GM03348 (cell line): ENCODE results near the gene CAD.

ENCODE experiments used
- DNase-seq: peaks from one replicate; pipeline ENCODE4 v3.0.0; 2012; ENCODE audit warnings: low spot score

The CAD gene

GRCh38 chr2:27225526-27225925 lies 8.4 kb downstream of the CAD start:
- no peak for DNase-seq

GRCh38 chr2:27227501-27227900 lies 10.3 kb downstream of the CAD start:
- no peak for DNase-seq

- DNase-seq, result no peak
These were observed 14.8 kb downstream of the CAD start for GRCh38 chr2:27231921-27232320.

GRCh38 chr2:27233341-27233740 lies 16.2 kb downstream of the CAD start:
- no peak for DNase-seq

- DNase-seq, result no peak
These were observed 19.0 kb downstream of the CAD start for GRCh38 chr2:27236136-27236535.

DNA sequence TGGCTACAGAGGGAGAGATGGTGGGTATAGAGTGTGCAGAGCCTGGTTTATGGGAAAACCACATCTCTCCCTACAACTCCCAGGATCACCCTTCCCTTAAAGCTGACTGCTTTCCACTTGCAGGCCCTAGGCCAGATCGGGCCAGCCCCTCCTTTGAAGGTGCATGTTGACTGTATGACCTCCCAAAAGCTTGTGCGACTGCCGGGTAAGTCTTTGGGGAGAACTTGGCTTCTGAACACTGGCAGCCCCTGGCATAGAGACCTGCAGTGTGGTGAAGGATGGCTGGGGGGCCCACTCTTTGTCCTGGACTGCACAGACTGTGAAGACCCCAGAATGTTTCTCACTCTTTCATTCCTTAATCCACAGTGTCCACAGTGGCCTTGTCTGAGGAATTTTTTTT lies 19.5 kb downstream of the CAD start:
- no peak for DNase-seq

DNA sequence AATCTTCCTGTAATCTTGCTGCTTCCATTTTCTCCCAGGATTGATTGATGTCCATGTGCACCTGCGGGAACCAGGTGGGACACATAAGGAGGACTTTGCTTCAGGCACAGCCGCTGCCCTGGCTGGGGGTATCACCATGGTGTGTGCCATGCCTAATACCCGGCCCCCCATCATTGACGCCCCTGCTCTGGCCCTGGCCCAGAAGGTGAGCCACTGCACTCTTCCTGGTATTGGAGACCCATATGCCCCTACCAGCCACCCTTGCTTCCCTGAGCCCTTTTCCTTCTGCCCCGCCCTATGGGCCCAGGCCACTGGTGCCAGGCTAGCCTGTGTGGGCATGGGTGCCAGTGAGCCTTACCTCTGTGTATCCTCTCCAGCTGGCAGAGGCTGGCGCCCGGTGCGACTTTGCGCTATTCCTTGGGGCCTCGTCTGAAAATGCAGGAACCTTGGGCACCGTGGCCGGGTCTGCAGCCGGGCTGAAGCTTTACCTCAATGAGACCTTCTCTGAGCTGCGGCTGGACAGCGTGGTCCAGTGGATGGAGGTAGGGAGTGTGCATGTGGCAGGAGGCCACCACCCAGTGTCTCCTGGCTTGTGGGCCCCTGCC lies 20.3 kb downstream of the CAD start:
- DNase-seq, result no peak

GRCh38 chr2:27238976-27239375 lies 21.8 kb downstream of the CAD start:
- DNase-seq, result no peak

DNA sequence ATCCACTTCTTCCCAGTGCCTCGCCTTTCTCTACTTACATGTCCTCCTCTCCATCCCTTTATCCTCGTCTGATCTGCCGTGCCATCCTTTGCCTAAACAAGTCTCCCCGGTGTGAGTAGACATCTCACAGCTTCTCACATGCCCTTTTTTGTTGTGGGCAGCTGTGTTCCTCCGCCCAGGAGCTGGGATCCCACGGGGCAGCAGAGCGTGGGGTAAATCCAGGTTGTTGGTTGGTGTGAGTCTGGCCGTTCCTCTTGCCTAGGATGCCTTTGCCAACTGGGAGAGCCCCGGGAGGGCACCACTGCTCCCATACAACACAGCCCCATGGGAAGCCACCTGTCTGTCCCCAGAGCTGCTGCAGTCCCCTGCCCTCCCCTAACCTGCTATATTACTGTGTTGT lies 23.2 kb downstream of the CAD start:
- DNase-seq, result no peak

GRCh38 chr2:27241761-27242613 lies 24.8 kb downstream of the CAD start:
- no peak for DNase-seq

DNA sequence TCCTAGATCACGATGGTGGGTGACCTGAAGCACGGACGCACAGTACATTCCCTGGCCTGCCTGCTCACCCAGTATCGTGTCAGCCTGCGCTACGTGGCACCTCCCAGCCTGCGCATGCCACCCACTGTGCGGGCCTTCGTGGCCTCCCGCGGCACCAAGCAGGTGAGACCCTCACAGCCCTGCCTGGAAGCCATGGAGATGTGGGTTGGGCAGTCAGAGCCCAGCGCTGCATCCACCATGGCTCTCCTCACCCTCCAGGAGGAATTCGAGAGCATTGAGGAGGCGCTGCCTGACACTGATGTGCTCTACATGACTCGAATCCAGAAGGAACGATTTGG lies 25.4 kb downstream of the CAD start:
- DNase-seq, result no peak

DNA sequence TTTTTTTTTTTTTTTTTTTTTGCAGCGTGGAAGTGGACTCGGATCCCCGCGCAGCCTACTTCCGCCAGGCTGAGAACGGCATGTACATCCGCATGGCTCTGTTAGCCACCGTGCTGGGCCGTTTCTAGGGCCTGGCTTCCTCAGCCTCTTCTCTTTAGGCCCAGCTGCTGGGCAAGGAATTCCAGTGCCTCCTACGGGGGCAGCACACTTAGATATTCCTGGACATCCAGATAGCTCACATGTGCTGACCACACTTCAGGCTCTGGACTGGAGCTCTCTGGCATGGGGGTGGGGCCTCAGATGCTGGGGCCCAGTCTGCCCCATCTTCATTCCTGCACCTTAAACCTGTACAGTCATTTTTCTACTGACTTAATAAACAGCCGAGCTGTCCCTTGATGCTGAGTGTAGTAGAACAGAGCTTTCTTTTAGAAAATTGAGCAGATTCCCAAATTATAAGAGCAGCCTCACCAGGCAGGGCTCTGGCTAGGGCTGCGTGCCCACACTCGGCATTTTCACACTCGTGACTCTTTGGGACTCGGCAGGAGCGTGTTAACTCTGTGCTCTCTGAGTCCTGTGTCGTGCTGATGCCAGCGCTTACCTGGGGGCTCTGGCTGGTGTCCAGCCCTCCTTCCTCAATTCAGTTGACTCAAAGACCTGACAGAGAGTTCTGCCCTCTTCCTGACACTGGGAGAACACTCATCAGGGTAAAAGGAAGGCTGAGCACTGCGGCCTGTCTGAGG lies 26.4 kb downstream of the CAD start:
- no peak for DNase-seq

DNA sequence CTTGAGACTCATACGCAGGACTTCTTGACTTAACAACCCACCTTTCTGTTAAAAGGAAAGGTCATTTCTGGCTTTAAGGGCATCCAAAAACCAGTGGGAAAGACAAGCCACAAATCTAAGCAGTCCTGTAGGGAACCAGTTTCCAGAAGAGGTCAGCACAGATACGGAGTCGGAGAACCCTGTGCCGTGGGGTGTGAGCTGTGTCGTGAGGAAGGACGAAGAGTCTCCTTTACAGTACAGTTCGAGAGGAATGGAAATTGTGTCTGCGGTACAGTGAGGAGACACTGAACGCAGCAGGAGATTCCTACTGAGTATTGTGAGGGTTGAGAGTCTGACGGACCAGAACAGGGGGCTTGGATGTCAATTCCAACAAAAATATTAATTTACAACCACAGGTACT lies 27.9 kb downstream of the CAD start:
- DNase-seq, result no peak

DNA sequence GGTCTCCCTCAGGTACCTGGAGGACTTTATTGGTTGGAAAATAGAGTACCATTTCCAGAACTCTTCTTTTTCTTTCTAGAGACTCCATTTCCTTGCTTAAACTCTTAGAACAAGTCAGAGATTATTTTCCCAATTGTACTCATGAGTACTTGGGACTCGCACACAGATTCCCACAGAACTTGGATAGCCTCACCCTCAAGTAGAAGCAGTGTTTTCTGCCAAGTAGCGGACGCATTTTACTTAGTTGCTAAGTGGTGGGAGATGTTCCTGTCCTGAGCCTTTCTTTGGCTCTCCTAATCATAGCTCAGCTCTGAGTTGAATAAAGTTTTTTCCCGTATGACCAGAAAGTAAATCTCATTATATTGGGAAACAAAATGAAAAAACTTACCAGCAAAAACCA lies 28.5 kb downstream of the CAD start:
- no peak for DNase-seq

DNA sequence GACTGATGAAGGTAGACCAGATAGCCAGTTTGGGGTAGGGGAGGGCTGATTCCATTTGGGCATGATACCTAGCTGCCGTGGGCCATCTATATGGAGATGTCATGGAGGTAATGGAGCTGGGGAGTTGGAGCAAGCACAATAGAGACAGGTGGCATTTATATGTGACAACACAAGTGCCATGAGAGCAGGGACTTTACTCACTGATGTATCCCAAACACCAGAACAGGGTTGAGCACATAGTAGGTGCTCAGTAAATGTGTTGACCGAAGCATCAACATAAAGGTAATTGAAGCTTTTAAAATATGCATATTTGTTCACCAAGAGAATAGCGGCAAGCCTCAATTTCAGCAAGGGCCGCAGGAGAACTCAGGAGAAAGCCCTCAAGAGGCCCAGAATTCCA lies 30.7 kb downstream of the CAD start:
- DNase-seq, result no peak

DNA sequence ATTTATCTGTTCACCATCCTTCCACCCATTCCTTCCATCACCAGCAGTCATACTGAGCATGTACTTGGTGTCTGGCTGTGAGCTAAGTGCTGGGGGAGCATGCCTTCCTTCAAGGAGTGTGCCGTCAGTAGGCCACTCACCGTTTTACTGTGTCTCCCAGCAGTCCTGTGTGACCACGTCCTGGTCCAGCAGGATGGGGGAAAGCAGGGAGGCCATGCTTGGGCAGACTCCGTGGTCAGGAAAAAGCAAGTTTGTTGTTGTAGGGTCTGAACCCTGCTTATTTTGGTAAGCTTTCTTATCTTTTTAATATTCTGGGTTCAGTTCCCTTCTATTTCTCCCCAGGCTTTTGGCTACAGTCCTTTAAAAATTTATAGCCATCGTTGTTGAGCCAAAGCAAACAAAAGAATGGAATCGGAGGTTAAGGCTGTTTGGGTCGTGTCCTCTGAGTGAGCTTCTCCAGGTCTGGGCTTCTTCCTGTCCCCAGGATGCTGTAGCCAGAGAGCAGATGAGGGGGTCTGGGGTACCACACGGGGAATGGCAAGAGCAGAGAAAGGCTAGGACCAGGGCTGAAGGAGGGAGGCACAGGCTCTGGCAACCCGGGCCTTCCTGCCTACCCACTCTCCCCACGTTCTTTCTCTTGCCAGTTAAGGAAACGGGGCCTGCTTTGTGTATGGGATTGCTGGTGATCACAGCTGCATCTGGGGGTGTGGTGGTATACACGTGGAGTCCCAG lies 32.2 kb downstream of the CAD start:
- no peak for DNase-seq

GRCh38 chr2:27249891-27250651 lies 32.9 kb downstream of the CAD start:
- peak; percentile 82 for DNase-seq

DNA sequence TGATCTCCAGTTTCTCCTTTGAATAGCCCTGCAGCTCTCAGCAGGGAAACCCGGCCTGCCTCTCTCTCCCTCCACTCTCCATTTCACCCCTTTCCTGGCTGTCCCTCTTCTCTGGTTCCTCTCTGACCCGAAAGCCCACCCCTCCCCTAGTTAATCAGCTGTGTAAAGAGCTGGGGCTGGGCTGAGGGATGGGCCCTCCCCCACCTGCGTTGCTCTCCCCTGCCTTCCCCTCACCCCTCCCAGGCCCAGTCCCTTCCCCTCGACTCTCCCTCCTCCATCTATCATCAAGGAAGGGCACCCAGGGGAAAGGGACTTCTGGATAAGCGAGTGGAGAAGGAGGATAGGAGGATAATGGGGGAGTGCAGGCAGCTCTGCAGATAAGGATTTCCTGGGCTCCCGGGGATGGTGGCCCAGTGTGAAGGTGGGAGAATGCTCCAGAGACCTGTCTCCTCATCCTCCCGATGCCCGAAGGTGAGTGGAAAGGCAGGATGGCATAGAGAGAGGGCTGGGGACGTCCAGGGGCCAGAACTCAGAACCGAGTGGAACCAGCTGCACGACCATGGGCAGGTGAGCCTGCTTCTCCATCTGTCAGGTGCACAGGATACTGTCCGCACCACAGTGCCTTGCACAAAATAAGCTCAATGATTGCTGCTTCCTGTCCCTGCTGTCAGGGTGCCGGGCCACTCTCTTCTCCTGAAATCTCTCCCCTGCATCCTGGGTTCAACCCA lies 33.6 kb downstream of the CAD start:
- DNase-seq, result no peak

DNA sequence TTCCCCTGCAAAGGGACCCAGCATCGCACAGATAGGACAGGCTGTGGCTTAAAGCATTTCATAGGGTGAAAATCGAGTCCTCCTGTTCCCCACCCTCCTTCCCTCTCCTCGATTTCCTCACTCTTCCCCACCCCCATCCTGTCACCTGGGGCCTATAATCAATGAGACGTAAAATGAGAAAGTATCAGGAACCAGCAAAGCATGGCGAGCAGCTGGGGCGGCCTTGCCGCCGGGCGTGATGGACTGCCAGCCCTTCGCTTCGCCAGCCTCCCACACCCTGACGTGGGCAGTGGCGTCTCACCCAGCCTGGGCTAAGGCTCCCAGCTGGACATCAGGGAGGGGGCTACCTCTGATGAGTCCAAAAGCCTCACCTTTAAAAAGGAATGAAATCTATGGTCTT lies 34.6 kb downstream of the CAD start:
- no peak for DNase-seq

DNA sequence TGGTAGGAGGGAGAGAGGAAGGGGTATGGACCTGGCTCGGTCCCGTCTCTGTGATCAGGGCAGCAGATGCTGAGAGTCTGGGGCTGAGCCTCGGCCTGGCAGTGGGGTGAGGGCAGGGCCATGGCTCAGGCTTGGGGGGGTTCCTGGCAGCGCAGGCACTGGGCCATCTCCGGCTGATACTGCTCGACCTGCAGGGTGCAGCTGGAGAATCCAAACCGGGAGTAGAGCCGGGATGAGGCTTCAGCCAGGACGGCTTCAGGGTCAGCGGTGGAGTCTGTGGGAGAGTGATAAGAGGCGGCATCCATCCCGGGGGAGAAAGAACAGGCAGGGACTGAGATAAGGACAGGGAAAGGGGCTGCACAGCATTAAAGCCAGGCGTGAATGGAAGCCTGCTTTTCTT lies 38.0 kb downstream of the CAD start:
- DNase-seq, result peak; percentile 29

GRCh38 chr2:27255660-27256059 lies 38.5 kb downstream of the CAD start:
- peak; percentile 69 for DNase-seq
